Upper lobe of right lung (tissue), 1 donor: ENCODE measurements around the gene FCHO2. TPM values are rescaled to one million over a fixed set of nuclear protein-coding genes. Genes with fewer than 3 reads are reported as not detected.
"Not testable (repeated sequence)": the region's sequence is repeated elsewhere in the genome, so short reads cannot be mapped to it uniquely, and the experiment has no call there.

Experiments used
- ATAC-seq: fragments of 200-7000 bp; cut with Tn5 transposase; one replicate; pipeline ENCODE4 v1.9.1; 2020; ENCODE audit warnings: mild to moderate bottlenecking, moderate library complexity
- DNase-seq: peaks from one replicate; pipeline ENCODE4 v3.0.0-alpha.2; 2020
- H3K27ac ChIP-seq: fragments of 200-600 bp; one replicate; pipeline ENCODE4 v1.8.0; 2022
- H3K27me3 ChIP-seq: fragments of 200-600 bp; one replicate; pipeline ENCODE4 v1.8.0; 2022; ENCODE audit warnings: mild to moderate bottlenecking
- H3K36me3 ChIP-seq: fragments of 200-600 bp; one replicate; pipeline ENCODE4 v1.8.0; 2022
- H3K4me1 ChIP-seq: fragments of 200-600 bp; one replicate; pipeline ENCODE4 v1.8.0; 2022
- H3K4me3 ChIP-seq: fragments of 200-600 bp; one replicate; pipeline ENCODE4 v1.8.0; 2022; ENCODE audit warnings: mild to moderate bottlenecking
- H3K9me3 ChIP-seq: fragments of 200-600 bp; one replicate; pipeline ENCODE4 v1.8.0; 2022
- CTCF ChIP-seq: fragments of 200-600 bp; IDR thresholded peaks from one replicate; pipeline ENCODE4 v1.8.0; 2022; ENCODE audit warnings: antibody characterized with exemption
- intact Hi-C: fragments of 100-400 bp; cut with DNase I; formaldehyde crosslinking; loops from one replicate; pipeline ENCODE4 v1.11.0; 2022
- total RNA-seq: library from RNA; stranded (reverse); fragmentation: NEBNext Ultra II Directional; extraction: Animal tissue kit (Norgen Biotek cat#: 25700); gene quantifications from one replicate; pipeline ENCODE4 v1.2.1, GENCODE V29; 2021
- donor health status: DM: no; HTN: yes; CAD: no; lungs with severe emphysema.

The FCHO2 gene
- total RNA-seq, 1 donor from 2014 or later: 83.9 TPM

DNA sequence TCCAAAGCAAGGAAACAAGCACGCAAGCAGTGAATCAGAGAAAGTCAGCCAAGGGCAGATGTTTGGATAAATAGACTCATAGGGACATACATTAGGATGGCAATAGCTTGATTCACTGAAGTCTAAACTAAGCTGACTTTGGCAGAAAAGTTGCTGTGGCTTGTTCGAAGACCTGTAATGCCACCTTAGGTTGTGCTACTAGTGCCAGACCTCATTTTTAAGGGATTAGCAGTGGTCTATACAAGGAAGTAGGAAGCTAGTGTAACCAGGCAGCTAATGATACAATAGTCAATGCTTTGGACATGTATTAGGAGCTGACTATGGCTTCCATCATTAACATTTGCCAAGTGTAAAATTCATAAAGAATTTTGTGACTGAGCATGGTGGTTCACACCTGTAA is 63.1 kb downstream of the FCHO2 start:
- Histone ChIP-seq H3K27ac (no peak overlapping the region), H3K9me3 (no peaks in the 10 kb centered on the region), H3K4me1 (no peaks in the 10 kb centered on the region), H3K4me3 (no peak overlapping the region), H3K27me3 (no peaks in the 10 kb centered on the region), H3K36me3 (peaks cover 52% of the 10 kb centered on the region)
- TF ChIP-seq CTCF: no peak
- no peak for DNase-seq
- intact Hi-C loops: no loop called here
- ATAC-seq: no peak

- intact Hi-C loops: no loop called here
- no peak for TF ChIP-seq CTCF
These were observed 63.9 kb downstream of the FCHO2 start for GRCh38 chr5:73019766-73020165.

DNA sequence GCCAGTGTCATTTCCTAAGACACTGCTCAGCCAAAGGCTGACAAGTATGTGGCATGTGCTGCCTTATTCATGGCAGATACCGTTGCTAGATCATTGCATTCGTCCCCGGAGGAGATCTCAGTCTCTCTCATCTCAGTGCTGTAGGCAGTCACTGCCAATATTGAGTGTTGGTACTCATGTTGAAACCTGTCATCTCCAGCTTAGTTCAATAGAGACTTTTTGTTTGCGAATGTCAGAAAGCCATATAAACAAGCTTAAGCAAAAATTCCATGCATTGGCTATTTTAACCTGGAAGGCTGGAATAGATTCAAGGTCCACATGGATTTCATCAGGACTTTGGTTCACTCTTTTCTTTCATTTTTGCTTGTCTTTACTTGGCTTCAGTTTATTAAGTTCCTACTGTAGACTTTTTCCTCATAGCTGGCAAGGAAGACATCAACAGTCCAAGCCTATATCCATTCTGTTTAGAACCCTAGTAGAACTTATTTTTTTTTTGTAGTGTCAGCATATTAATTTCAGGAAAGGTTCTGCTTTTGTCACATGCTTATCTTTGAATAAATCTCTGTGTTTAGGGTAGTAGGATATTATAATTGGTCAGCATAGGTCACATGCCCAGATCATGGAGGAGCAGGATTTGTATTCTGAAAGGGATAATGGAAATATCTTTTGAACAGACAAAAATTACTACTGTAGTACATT is 66.8 kb downstream of the FCHO2 start:
- intact Hi-C loops: no loop called here
- no peaks in the 10 kb centered on the region for H3K27me3 ChIP-seq
- H3K4me3 ChIP-seq: no peak overlapping the region
- H3K27ac ChIP-seq: no peak overlapping the region
- TF ChIP-seq CTCF: no peak
- ATAC-seq: no peak
- H3K4me1 ChIP-seq: no peaks in the 10 kb centered on the region
- DNase-seq: no peak
- H3K9me3 ChIP-seq: no peaks in the 10 kb centered on the region
- peaks cover 61% of the 10 kb centered on the region for H3K36me3 ChIP-seq

More at GRCh38 chr5:73019766-73020165, 63.9 kb downstream of the FCHO2 start:
- Histone ChIP-seq H3K27ac (no peak overlapping the region), H3K9me3 (no peaks in the 10 kb centered on the region), H3K27me3 (no peaks in the 10 kb centered on the region), H3K36me3 (peaks cover 48% of the 10 kb centered on the region), H3K4me3 (no peak overlapping the region), H3K4me1 (no peaks in the 10 kb centered on the region)
- no peak for DNase-seq
- no peak for ATAC-seq

- DNase-seq, H3K4me1 ChIP-seq, ATAC-seq, H3K27ac ChIP-seq, intact Hi-C loops, H3K9me3 ChIP-seq, H3K27me3 ChIP-seq, H3K4me3 ChIP-seq: not testable (repeated sequence)
- H3K36me3 ChIP-seq: peaks cover 49% of the 10 kb centered on the region
These were observed 69.2 kb downstream of the FCHO2 start for GRCh38 chr5:73024946-73025544.

DNA sequence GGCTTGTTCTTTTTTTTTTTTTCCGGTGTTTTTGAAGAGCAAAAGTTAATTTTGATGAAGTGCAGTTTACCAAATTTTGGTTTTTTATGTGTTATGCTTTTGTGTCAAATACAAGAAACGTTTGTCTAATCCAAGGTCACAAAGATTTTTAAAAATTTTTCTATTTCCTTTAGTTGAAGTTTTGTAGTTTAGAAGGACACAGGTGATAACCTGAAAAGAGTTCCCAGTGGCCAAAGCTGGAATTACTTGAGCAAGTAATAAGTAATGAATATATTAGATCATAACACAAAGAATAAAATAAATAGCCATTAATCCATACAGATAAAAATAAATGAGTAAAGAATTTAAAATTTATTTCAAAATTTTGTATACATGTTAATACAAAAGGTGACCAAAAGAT is 71.5 kb downstream of the FCHO2 start:
- Histone ChIP-seq H3K9me3 (no peaks in the 10 kb centered on the region), H3K27me3 (no peaks in the 10 kb centered on the region), H3K27ac (no peak overlapping the region), H3K36me3 (peaks cover 36% of the 10 kb centered on the region), H3K4me3 (no peak overlapping the region), H3K4me1 (no peaks in the 10 kb centered on the region)
- TF ChIP-seq CTCF: peak; percentile 12
- no peak for DNase-seq
- no peak for ATAC-seq
- intact Hi-C loops: no loop called here

- intact Hi-C loops: no loop called here
- Histone ChIP-seq H3K27ac (no peak overlapping the region), H3K4me3 (no peak overlapping the region), H3K27me3 (no peaks in the 10 kb centered on the region), H3K4me1 (no peaks in the 10 kb centered on the region), H3K9me3 (no peaks in the 10 kb centered on the region), H3K36me3 (peaks cover 36% of the 10 kb centered on the region)
- no peak for TF ChIP-seq CTCF
- ATAC-seq: no peak
- no peak for DNase-seq
These were observed 72.0 kb downstream of the FCHO2 start for GRCh38 chr5:73027816-73028215.
